K562 (cell line): ENCODE measurements around the gene TRNAU1AP. TPM values are rescaled to one million over a fixed set of nuclear protein-coding genes. Genes with fewer than 3 reads are reported as not detected.

Experiments
- DMBX1 ChIP-seq: fragments of 250-450 bp; sonication (Bioruptor Pico); IDR thresholded peaks from 2 replicates; pipeline ENCODE4 v1.8.0; 2022; ENCODE audit warnings: inconsistent platforms, mild to moderate bottlenecking, moderate library complexity, borderline replicate concordance
- FOXA1 ChIP-seq: fragments of 450-650 bp; IDR thresholded peaks from 2 replicates; pipeline ENCODE4 v1.6.1; 2016; ENCODE audit warnings: mild to moderate bottlenecking, borderline replicate concordance
- GABPA ChIP-seq: fragments of 200-800 bp; sonication (Bioruptor generic); conservative IDR thresholded peaks from 2 replicates; pipeline ENCODE4 v1.6.1; 2016; ENCODE audit warnings: low read depth, missing genetic modification characterization, missing compliant biosample characterization
- HNRNPLL ChIP-seq: fragments of 200-400 bp; formaldehyde crosslinking; IDR thresholded peaks from 2 replicates; pipeline ENCODE4 v1.6.1; 2017; ENCODE audit warnings: low read length, low read depth, mild to moderate bottlenecking; ENCODE audit not compliant: poor library complexity, severe bottlenecking
- HSF4 ChIP-seq: fragments of 250-450 bp; sonication (Bioruptor Pico); IDR thresholded peaks from 2 replicates; pipeline ENCODE4 v2.1.2; 2022; ENCODE audit warnings: mild to moderate bottlenecking, moderate library complexity, borderline replicate concordance
- MAFF ChIP-seq: IDR thresholded peaks from 2 replicates; pipeline ENCODE4 v1.6.1; 2012; ENCODE audit warnings: low read length, improper control_type of control experiment
- MTA1 ChIP-seq: fragments of 450-650 bp; IDR thresholded peaks from 2 replicates; pipeline ENCODE4 v1.6.1; 2017; ENCODE audit warnings: borderline replicate concordance
- NCOR1 ChIP-seq: fragments of 450-650 bp; IDR thresholded peaks from 2 replicates; pipeline ENCODE4 v1.6.1; 2016; ENCODE audit warnings: mild to moderate bottlenecking, moderate library complexity
- PCBP2 ChIP-seq: fragments of 200-400 bp; formaldehyde crosslinking; IDR thresholded peaks from 2 replicates; pipeline ENCODE4 v1.6.1; 2018; ENCODE audit warnings: low read length, low read depth, mild to moderate bottlenecking, moderate library complexity; ENCODE audit not compliant: poor library complexity, severe bottlenecking
- RBM15 ChIP-seq: fragments of 200-400 bp; formaldehyde crosslinking; IDR thresholded peaks from 2 replicates; pipeline ENCODE4 v1.6.1; 2018; ENCODE audit warnings: mild to moderate bottlenecking, low read length, moderate library complexity; ENCODE audit not compliant: insufficient read depth
- ZC3H11A ChIP-seq: IDR thresholded peaks from 2 replicates; pipeline ENCODE4 v1.6.1; 2012; ENCODE audit warnings: low read depth, low read length, improper control_type of control experiment
- ZNF274 ChIP-seq: IDR thresholded peaks from 2 replicates; pipeline ENCODE4 v1.6.1; 2011; ENCODE audit warnings: low read depth, mild to moderate bottlenecking, low read length, moderate library complexity, borderline replicate concordance
- ZNF318 ChIP-seq, 2 experiments: fragments of 450-650 bp; IDR thresholded peaks; 2 replicates each; pipeline ENCODE4 v1.6.1; 2016; ENCODE audit warnings: mild to moderate bottlenecking in 2 of 2, borderline replicate concordance in 1 of 2, low read depth in 1 of 2, moderate library complexity in 1 of 2
- ZNF395 ChIP-seq: fragments of 200-800 bp; sonication (Bioruptor generic); IDR thresholded peaks from 2 replicates; pipeline ENCODE4 v1.6.1; 2017; ENCODE audit warnings: missing genetic modification characterization, missing compliant biosample characterization
- ZNF668 ChIP-seq: fragments of 250-450 bp; sonication (Bioruptor Pico); IDR thresholded peaks from 2 replicates; pipeline ENCODE4 v1.8.0; 2022; ENCODE audit warnings: mild to moderate bottlenecking, inconsistent platforms
- ZNF830 ChIP-seq: fragments of 250-450 bp; sonication (Bioruptor Pico); IDR thresholded peaks from 2 replicates; pipeline ENCODE4 v1.5.0; 2021; ENCODE audit warnings: mild to moderate bottlenecking
- polyA plus RNA-seq, 8 experiments: library from polyadenylated mRNA; depleted of rRNA in 4 of 8; stranded (reverse) in 5 of 8; unstranded in 3 of 8; fragments of >200 nt; fragmentation: Nextera tagmentation in 2 of 8; fragmentation: Illumina TruSeq in 1 of 8; extraction: Ambion mirVana in 2 of 8; extraction: Trizol in 1 of 8; gene quantifications; 2 replicates each; pipeline versions ENCODE4 v1.2.1 to v1.2.3, GENCODE V29; 2011 to 2014; ENCODE audit warnings: inconsistent platforms in 1 of 8, missing spikeins in 1 of 8
- total RNA-seq, 7 experiments: library from RNA; depleted of rRNA in 6 of 7; stranded (reverse); fragments of >200 nt in 6 of 7; fragmentation: Illumina TruSeq in 2 of 7; extraction: Trizol in 2 of 7; gene quantifications; 2 replicates each; pipeline versions ENCODE4 v1.2.1 to v1.2.3, GENCODE V29; 2011 to 2021; ENCODE audit warnings: low replicate concordance in 1 of 7
- TF ChIP-seq, protein P1 (sequence below): fragments of 450-650 bp; formaldehyde crosslinking; conservative IDR thresholded peaks from 2 replicates; pipeline ENCODE4 v1.4.0; 2022; ENCODE audit warnings: mild to moderate bottlenecking, missing genetic modification characterization

TRNAU1AP gene
- total and polyA plus RNA-seq, 9 of the 15 experiments (the other 6 are each of a cell fraction or from before 2014, with no cell fraction given), result 34.9 to 110 (median 46.3) TPM

DNA sequence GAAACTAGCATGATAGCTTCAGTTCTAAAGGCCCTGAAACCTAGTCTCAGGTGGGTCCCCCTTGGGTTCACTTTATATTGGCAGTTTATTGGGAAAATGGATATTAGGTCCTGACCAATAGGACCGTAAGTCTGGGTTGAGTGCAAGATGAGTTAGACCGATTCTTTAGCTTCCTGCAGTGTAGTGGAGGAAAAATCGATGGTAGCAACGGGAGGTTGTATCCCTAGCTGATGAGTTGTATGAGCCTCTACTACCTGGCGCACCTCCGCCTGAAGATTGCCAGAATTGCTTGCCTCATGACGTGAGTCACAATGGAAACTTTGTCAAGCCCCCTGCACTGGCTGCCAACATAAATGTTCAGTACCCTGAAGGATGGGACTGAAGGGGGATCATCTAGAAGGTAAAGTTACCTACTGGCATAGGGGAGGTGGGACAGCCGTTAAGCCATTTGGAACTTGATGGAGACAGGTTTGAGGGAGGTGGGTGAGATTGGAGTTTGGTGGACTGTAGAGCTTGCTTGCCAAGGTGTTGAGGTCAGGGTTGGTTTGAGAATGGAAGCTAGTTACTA is 43.1 kb upstream of the TRNAU1AP start (continued):
- TF ChIP-seq ZC3H11A, result no peak
- TF ChIP-seq RBM15, result no peak
- TF ChIP-seq NCOR1, result peak; percentile 10; the same call in 1 of the 2 replicates
- no peak; the same call in 1 of the 2 replicates for TF ChIP-seq MAFF
- no peak for TF ChIP-seq PCBP2
- TF ChIP-seq ZNF318 (IDR thresholded peaks at IDR 0.05; ENCODE audit: borderline replicate concordance in 1 of 2, low read depth in 1 of 2), result no peak
- TF ChIP-seq, protein P1, sequence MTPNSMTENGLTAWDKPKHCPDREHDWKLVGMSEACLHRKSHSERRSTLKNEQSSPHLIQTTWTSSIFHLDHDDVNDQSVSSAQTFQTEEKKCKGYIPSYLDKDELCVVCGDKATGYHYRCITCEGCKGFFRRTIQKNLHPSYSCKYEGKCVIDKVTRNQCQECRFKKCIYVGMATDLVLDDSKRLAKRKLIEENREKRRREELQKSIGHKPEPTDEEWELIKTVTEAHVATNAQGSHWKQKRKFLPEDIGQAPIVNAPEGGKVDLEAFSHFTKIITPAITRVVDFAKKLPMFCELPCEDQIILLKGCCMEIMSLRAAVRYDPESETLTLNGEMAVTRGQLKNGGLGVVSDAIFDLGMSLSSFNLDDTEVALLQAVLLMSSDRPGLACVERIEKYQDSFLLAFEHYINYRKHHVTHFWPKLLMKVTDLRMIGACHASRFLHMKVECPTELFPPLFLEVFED (CRISPR knock-in tag), result peak; percentile 99
- TF ChIP-seq DMBX1 (CRISPR knock-in tag), result no peak
- TF ChIP-seq GABPA (tag), result no peak
- TF ChIP-seq HSF4 (CRISPR knock-in tag), result no peak
- TF ChIP-seq ZNF395 (CRISPR knock-in tag), result 0 out of 2 replicates have a peak, but pooled peaks have one; percentile 49
- no peak for TF ChIP-seq FOXA1
- no peak for TF ChIP-seq ZNF830 (CRISPR knock-in tag)
- TF ChIP-seq ZNF274, result no peak
- no peak for TF ChIP-seq MTA1
- TF ChIP-seq HNRNPLL, result no peak
- TF ChIP-seq ZNF668 (CRISPR knock-in tag), result no peak
